Fibroblast of skin of scalp (primary cell): ENCODE measurements around the gene MUC3A. TPM values are rescaled to one million over a fixed set of nuclear protein-coding genes. Genes with fewer than 3 reads are reported as not detected.
"Not testable (repeated sequence)": the region's sequence is repeated elsewhere in the genome, so short reads cannot be mapped to it uniquely, and the experiment has no call there.

Experiments used
- DNase-seq: peaks from one replicate; pipeline ENCODE4 v3.0.0-alpha.2; 2013
- polyA plus RNA-seq, 2 experiments: library from polyadenylated mRNA; unstranded; fragments of 120-200 nt; gene quantifications; one replicate each; pipeline ENCODE4 v1.2.1, GENCODE V29; 2013; ENCODE audit not compliant: insufficient read length in 2 of 2

The MUC3A gene, protein sequence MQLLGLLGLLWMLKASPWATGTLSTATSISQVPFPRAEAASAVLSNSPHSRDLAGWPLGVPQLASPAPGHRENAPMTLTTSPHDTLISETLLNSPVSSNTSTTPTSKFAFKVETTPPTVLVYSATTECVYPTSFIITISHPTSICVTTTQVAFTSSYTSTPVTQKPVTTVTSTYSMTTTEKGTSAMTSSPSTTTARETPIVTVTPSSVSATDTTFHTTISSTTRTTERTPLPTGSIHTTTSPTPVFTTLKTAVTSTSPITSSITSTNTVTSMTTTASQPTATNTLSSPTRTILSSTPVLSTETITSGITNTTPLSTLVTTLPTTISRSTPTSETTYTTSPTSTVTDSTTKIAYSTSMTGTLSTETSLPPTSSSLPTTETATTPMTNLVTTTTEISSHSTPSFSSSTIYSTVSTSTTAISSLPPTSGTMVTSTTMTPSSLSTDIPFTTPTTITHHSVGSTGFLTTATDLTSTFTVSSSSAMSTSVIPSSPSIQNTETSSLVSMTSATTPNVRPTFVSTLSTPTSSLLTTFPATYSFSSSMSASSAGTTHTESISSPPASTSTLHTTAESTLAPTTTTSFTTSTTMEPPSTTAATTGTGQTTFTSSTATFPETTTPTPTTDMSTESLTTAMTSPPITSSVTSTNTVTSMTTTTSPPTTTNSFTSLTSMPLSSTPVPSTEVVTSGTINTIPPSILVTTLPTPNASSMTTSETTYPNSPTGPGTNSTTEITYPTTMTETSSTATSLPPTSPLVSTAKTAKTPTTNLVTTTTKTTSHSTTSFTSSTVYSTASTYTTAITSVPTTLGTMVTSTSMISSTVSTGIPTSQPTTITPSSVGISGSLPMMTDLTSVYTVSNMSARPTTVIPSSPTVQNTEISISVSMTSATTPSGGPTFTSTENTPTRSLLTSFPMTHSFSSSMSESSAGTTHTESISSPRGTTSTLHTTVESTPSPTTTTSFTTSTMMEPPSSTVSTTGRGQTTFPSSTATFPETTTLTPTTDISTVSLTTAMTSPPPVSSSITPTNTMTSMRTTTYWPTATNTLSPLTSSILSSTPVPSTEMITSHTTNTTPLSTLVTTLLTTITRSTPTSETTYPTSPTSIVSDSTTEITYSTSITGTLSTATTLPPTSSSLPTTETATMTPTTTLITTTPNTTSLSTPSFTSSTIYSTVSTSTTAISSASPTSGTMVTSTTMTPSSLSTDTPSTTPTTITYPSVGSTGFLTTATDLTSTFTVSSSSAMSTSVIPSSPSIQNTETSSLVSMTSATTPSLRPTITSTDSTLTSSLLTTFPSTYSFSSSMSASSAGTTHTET (N-terminal part only)
- not detected for polyA plus RNA-seq (2013, experiment 1 of 2; ENCODE audit: insufficient read length)
- polyA plus RNA-seq (2013, experiment 2 of 2; ENCODE audit: insufficient read length), result not detected

GRCh38 chr7:100949227-100949932 is at the start of gene MUC3A:
TSS of gene MUC3A (plus strand) at chr7:100949534. CDS start at chr7:100949625, 91 bp downstream.
- DNase-seq, result no peak

GRCh38 chr7:100900978-100901377 is 48.4 kb upstream of the MUC3A start:
- DNase-seq, result no peak

DNA sequence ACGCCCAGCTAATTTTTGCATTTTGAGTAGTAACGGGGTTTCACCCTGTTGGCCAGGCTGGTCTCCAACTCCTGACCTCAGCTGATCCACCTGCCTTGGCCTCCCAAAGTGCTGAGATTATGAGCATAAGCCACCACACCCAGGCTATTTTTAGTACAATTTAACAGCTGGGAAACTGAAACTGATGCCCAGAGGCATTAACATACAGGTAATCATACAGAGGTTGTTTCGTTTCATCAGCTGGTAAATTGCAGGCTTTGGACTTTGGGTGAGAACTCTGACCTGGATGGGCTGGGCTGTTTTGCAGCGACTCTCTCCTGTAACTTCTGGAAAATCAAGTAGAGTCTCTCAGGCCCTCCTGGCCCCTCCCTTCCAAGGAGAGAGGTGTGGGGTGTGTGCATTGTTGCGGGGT is 47.4 kb upstream of the MUC3A start:
- DNase-seq, result no peak

GRCh38 chr7:100902638-100903037 is 46.7 kb upstream of the MUC3A start:
- DNase-seq, result no peak

DNA sequence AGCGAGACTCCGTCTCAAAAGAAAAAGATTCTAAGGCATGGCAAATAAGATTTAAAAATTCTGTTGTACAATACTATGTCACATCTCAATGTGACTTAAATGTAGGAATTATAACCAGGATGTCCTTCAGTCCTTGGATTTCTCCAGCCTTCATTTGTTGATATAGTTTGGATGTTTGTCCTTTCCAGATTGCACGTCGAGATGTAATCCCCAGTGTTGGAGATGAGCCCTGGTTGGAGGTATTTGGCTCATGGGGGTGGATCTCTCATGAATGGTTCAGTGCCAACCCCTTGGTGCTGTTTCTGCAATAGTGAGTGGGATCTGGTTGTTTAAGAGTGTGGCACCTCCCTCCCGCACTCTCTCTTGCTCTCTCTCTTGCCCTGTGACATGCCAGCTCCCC is 40.8 kb upstream of the MUC3A start:
- no peak for DNase-seq

- not testable (repeated sequence) for DNase-seq
Observed at GRCh38 chr7:100910443-100910842, 38.9 kb upstream of the MUC3A start.

DNA sequence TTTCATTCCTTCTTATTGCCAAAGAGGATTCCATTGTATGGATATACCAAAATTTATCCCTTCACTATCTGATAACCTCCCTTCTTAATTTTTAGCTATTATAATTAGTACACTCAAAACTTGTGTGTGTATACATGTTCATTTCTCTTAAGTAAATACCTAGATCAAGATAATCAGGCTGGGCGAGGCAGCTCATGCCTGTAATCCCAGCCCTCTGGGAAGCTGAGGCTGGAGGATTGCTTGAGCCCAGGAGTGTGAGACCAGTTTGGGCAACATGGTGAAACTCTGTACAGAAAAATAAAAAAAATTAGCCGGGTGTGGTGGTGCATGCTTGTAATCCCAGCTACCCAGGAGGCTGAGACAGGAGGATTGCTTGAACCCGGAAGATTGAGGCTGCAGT is 37.9 kb upstream of the MUC3A start:
- DNase-seq, result no peak

GRCh38 chr7:100914208-100914878 is 35.0 kb upstream of the MUC3A start:
- no peak for DNase-seq

DNA sequence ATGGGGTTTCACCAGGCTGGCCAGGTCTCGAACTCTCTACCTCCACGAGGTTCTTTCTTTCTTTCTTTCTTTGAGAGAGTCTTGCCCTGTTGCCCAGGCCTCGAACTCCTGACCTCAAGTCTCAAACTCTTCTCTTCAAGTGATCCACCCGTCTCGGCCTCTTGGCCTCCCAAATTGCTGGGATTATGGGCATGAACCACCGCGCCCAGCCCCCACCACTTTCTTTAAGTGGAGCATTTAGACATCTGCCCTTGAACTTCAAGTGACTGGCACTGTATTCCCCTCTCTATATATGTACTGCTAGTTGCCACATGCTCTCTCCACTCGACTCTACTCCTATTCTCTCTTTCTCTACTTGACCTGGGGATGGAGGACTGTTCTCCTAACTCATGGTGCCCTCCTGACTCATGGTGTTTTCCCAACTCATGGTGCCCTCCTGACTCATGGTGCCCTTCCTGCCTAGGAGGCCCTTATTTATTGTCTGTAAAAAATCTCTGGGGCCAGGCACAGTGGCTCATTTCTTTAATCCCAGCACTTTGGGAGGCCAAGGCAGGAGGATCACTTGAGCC is 34.4 kb upstream of the MUC3A start:
- DNase-seq, result no peak

DNA sequence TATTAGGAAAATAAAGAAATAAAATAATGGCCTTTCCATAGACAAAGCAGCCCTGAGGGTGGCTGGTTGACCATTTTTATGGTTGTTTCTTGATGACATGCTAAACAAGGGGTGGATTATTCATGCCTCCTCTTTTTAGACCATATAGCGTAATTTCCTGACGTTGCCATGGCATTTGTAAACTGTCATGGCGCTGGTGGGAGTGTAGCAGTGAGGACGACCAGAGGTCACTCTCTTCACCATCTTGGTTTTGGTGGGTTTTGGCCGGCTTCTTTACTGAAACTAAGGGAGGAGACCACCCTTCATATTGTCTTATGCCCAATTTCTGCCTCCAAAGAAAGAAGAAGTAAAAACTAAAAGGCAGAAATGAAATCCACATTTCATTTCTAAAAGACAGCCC is 30.0 kb upstream of the MUC3A start:
- DNase-seq, result not testable (repeated sequence)

DNA sequence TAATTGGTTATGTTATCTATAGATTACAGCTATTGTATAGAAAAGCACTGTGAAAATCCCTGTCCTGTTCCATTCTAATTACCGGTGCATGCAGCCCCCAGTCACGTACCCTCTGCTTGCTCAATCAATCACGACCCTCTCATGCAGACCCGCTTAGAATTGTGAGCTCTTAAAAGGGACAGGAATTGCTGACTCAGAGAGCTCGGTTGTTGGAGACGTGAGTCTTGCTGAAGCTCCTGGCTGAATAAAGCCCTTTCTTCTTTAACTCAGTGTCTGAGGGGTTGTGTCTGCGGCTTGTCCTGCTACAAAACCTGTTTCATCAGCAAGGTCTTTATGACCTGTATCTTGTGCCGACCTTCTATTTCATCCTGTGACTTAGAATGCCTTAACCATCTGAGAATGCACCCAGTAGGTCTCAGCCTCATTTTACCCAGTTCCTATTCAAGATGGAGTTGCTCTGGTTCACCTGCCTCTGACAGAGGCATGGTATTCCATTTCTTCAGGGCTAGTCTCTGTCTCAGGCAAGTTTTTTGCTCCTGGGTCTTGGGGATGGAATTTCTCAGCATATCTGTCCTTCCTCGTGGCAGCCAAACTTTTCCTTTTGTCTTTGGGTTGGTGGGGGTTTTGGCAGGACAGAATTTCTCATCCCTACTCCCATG is 29.4 kb upstream of the MUC3A start:
- DNase-seq, result not testable (repeated sequence)

DNA sequence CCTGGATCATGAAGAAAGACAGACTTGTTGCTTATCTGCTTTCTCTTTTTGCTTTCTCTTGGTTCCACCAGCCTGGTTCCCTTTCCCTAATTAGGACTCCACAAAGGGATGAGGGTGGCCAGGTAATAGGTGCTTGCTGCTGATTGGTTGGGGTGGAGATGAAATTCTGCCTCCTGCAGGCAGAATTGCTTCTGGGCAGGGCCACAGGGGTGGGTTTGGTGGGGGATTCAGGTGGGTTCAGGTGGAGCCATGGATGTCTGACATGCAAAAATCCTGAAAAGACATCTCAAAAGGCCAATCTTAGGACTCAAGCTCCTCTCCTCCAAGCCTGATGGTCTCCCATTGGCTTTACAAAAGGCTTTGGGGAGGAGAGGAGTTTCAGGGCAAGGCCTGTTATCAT is 28.3 kb upstream of the MUC3A start:
- DNase-seq, result no peak

GRCh38 chr7:100923616-100924015 is 25.7 kb upstream of the MUC3A start:
- not testable (repeated sequence) for DNase-seq

DNA sequence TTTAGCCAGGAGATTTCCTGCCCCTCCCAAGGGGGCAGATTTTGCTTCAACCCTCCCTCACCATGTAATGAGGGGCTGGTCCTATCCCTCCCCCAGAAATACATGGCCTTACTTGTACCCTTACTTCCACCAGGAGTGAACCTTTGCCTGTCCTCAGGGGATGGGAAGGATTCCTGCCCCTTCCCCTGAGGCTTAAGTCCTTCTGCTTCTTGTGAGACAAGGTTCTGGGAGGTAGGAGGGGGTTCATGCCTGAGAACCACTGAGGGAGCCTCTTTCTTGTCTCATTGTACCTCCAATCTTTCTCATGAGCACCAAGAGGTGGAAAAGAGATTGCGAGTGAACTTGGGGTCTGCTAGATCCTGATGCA is 19.5 kb upstream of the MUC3A start:
- DNase-seq, result no peak

- no peak for DNase-seq
Observed at GRCh38 chr7:100933734-100934133, 15.6 kb upstream of the MUC3A start.

DNA sequence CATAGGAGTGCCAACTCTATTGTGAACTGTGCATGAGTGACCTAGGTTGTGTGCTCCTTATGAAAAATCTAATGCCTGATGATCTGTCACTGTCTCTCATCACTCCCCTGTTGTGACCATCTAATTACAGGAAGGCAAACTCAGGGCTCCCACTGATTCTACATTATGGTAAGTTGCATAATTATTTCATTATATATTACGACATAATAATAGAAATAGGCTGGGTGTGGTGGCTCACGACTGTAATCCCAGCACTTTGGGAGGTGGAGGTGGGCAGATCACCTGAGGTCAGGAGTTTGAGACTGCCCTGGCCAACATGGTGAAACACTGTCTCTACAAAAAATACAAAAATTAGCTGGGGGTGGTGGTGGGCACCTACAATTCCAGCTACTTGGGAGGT is 14.0 kb upstream of the MUC3A start:
- not testable (repeated sequence) for DNase-seq

GRCh38 chr7:100936167-100936566 is 13.2 kb upstream of the MUC3A start:
- DNase-seq, result not testable (repeated sequence)

DNA sequence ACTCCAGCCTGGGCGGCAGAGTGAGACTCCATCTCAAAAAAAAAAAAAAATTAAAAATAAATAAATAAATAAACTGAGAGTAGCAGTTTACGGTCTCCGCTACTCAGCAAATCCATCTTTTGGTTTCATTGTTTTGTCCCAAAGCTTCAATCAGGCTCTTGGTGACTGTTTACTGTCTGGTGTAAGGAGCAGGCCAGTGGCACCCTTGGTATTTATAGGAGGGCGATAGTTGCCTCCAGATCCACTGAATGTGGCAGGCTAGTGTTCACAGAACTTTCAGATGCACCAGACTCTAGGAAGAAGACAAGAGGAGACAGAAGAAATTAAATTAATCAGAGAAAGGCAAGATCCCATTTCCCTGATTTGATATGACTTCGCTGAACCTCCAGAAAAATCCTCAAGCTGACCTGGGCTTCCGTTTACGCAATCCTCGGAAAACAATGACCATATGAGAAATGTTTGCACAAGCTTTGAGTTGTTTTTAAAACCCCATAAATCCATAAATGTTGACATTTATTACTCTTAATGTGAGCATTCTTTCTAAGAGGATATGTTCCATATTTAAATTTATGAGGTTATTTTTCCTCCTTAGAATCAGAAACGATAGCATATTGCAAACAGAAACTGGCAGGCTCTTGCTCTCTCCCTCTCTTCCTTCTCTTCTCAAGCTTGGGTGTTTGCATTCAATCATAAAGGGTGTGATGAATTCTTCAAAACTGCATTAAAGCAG is 7.1 kb upstream of the MUC3A start:
- DNase-seq, result no peak

DNA sequence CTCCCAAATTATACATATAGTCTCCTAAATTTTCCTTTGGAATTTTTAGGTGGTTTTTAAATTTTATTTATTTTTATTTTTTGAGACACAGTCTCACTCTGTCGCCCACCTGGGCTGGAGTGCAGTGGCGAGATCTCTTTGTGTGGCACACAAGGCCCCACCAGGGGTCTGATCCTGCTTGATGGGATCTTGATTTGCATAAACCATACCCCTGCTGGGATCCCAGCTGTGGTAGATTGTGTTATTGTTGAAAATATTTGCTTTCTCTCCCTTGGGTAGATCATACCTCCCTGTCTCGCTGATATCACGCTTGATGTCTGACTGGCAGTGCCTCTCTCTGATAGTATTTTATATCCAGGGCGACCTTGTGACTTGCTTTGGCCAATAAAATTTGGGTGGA is 5.6 kb upstream of the MUC3A start:
- no peak for DNase-seq

DNA sequence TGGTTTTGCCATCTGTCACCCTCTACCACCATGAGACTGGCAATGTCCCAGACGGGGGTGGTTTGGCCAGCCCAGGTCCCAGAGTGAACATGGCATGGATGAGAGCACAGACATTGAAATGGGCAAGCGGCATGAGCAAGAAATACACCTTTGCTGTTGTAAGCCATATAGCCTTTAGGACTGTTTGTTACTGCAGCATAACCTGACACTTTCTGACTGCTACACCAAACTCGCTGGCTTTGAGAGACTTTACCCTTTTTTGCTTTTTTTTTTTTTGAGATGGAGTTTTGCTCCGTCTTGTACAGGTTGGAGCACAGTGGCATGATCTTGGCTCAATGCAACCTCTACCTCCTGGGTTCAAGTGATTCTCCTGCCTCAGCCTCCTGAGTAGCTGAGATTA is 5.2 kb upstream of the MUC3A start:
- DNase-seq, result no peak
